ENCODE data around the gene PRR5.

PRR5 gene

GRCh38 chr22:44765571-44766285 is 63.7 kb downstream of the PRR5 start:
- H3K27ac ChIP-seq = no peak overlapping the region
- TF ChIP-seq CTCF (IDR thresholded peaks at IDR 0.05) = no peak
- no peak overlapping the region for H3K4me3 ChIP-seq
- DNase-seq (ENCODE audit: low spot score) = no peak

DNA sequence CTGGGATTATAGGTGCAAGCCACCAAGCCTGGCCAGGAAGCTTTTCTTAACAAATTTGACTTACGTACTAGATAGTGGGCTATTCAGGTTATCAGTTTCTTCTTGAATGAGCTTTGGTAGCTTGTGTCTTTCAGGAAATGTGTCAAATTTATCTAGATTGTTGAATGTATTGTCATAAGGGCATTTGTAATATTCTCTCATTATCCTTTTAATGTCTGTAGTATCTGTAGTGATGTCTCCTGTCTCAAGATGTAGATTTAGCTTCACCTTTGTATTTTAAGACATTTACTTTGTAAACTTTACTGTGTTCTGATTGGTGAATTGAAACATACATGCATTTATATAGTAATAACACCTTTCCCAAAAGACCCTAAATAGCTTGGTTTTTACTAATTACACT is 71.1 kb downstream of the PRR5 start:
- DNase-seq (ENCODE audit: low spot score) = no peak
- no peak for TF ChIP-seq CTCF (IDR thresholded peaks at IDR 0.05)
- no peak overlapping the region for H3K27ac ChIP-seq
- no peak overlapping the region for H3K4me3 ChIP-seq

GRCh38 chr22:44775862-44776261 is 73.9 kb downstream of the PRR5 start:
- DNase-seq (ENCODE audit: low spot score) = no peak
- Histone ChIP-seq H3K4me3 (no peak overlapping the region), H3K27ac (no peak overlapping the region)
- no peak for TF ChIP-seq CTCF (IDR thresholded peaks at IDR 0.05)

- no peak for TF ChIP-seq CTCF (IDR thresholded peaks at IDR 0.05)
- Histone ChIP-seq H3K27ac (no peak overlapping the region), H3K4me3 (no peak overlapping the region)
- DNase-seq (ENCODE audit: low spot score) = no peak
These were observed 74.8 kb downstream of the PRR5 start for GRCh38 chr22:44776605-44777363.

- Histone ChIP-seq H3K4me3 (no peak overlapping the region), H3K27ac (no peak overlapping the region)
- no peak for TF ChIP-seq CTCF (IDR thresholded peaks at IDR 0.05)
- no peak for DNase-seq (ENCODE audit: low spot score)
These were observed 75.4 kb downstream of the PRR5 start for GRCh38 chr22:44777364-44777755.

DNA sequence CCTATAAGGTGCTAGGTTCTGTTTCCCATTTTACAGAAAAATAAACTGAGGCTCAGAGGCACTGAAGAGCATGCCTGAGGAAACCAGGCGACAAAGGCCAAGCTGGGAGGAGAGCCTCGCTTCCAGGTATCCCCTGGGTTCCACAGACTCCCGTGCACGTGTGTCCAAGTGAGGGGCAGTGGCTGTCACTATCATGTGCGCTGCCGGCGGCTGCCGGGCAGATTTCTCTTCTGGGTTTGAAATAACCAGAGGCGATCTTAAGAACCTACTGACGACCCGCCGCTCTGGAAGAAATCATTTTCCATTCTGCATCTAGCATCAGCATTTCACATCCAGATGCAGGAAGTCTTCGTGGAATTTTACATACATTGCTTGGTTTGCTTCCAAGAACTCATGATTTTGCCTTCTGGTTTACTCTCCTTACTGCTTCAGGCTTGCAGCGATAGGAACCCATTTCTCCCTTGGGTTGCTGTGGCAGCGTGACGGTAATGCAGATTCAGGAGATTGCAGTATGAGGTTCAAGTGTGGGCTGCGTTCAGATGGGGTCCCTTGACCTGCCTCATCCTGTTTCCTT is 79.0 kb downstream of the PRR5 start:
- no peak overlapping the region for H3K27ac ChIP-seq
- no peak for DNase-seq (ENCODE audit: low spot score)
- no peak for TF ChIP-seq CTCF (IDR thresholded peaks at IDR 0.05)
- no peak overlapping the region for H3K4me3 ChIP-seq
